HS-5 (cell line): ENCODE measurements around the gene IQGAP1.

Experiments
- DNase-seq: peaks from one replicate; pipeline ENCODE4 v3.0.0-alpha.2; 2012; ENCODE audit warnings: low read depth

Gene IQGAP1

GRCh38 chr15:90442423-90442822 is 54.4 kb downstream of the IQGAP1 start:
- DNase-seq = no peak

GRCh38 chr15:90449206-90449735 is 61.2 kb downstream of the IQGAP1 start:
- no peak for DNase-seq

- DNase-seq = no peak
Observed at GRCh38 chr15:90451053-90451850, 63.2 kb downstream of the IQGAP1 start.

- DNase-seq = no peak
Observed at GRCh38 chr15:90456236-90456635, 68.2 kb downstream of the IQGAP1 start.

GRCh38 chr15:90458061-90458460 is 70.0 kb downstream of the IQGAP1 start:
- no peak for DNase-seq

- DNase-seq = no peak
Observed at GRCh38 chr15:90459368-90459767, 71.3 kb downstream of the IQGAP1 start.

- DNase-seq = no peak
Observed at GRCh38 chr15:90460142-90460824, 72.2 kb downstream of the IQGAP1 start.

GRCh38 chr15:90463381-90463780 is 75.3 kb downstream of the IQGAP1 start:
- DNase-seq = peak; percentile 15

- no peak for DNase-seq
Observed at GRCh38 chr15:90465140-90465929, 77.3 kb downstream of the IQGAP1 start.

- DNase-seq = no peak
Observed at GRCh38 chr15:90465930-90466567, 78.0 kb downstream of the IQGAP1 start.

- no peak for DNase-seq
Observed at GRCh38 chr15:90469723-90470122, 81.7 kb downstream of the IQGAP1 start.

- DNase-seq = no peak
Observed at GRCh38 chr15:90470453-90470852, 82.4 kb downstream of the IQGAP1 start.

GRCh38 chr15:90471126-90471525 is 83.1 kb downstream of the IQGAP1 start:
- DNase-seq = no peak

GRCh38 chr15:90471769-90472168 is 83.7 kb downstream of the IQGAP1 start:
- DNase-seq = no peak

GRCh38 chr15:90478846-90479481 is 90.9 kb downstream of the IQGAP1 start:
- no peak for DNase-seq

- DNase-seq = no peak
Observed at GRCh38 chr15:90479656-90480055, 91.6 kb downstream of the IQGAP1 start.

GRCh38 chr15:90481023-90481422 is 93.0 kb downstream of the IQGAP1 start:
- no peak for DNase-seq

- DNase-seq = no peak
Observed at GRCh38 chr15:90482124-90483011, 94.3 kb downstream of the IQGAP1 start.

- DNase-seq = no peak
Observed at GRCh38 chr15:90483012-90483307, 94.9 kb downstream of the IQGAP1 start.

- no peak for DNase-seq
Observed at GRCh38 chr15:90483637-90484036, 95.6 kb downstream of the IQGAP1 start.

GRCh38 chr15:90487186-90487585 is 99.1 kb downstream of the IQGAP1 start:
- no peak for DNase-seq
